HG03103 (cell line): ENCODE results near the gene AHCYL2.
A peak's percentile ranks its signal among the peaks of the same experiment; 100 is the strongest.

Source experiments
- ATAC-seq: cut with Tn5 transposase; IDR thresholded peaks from one replicate; pipeline ENCODE4 v1.9.1; 2021; ENCODE audit warnings: low read depth; ENCODE audit not compliant: unreplicated experiment

The AHCYL2 gene

GRCh38 chr7:129224251-129225205, at the start of gene AHCYL2:
Gene AHCYL2 (plus strand): TSS chr7:129225030.
- ATAC-seq: peak; percentile 86

- no peak for ATAC-seq
Measured at GRCh38 chr7:129176916-129177710, 47.7 kb upstream of the AHCYL2 start.

GRCh38 chr7:129184981-129185670, 39.7 kb upstream of the AHCYL2 start:
- ATAC-seq: no peak

- ATAC-seq: no peak
Measured at GRCh38 chr7:129186749-129187260, 38.0 kb upstream of the AHCYL2 start.

- no peak for ATAC-seq
Measured at GRCh38 chr7:129187681-129188371, 37.0 kb upstream of the AHCYL2 start.

GRCh38 chr7:129188372-129188891, 36.4 kb upstream of the AHCYL2 start, which contains the start of gene SMO:
Gene SMO (plus strand): TSS chr7:129188633. CDS start chr7:129189152, 519 bp downstream.
- no peak for ATAC-seq

GRCh38 chr7:129188892-129189660, 35.8 kb upstream of the AHCYL2 start:
- ATAC-seq: no peak

GRCh38 chr7:129189661-129190310, 35.0 kb upstream of the AHCYL2 start:
- ATAC-seq: no peak

GRCh38 chr7:129191272-129191671, 33.6 kb upstream of the AHCYL2 start:
- ATAC-seq: no peak

GRCh38 chr7:129193892-129194291, 30.9 kb upstream of the AHCYL2 start:
- no peak for ATAC-seq

GRCh38 chr7:129197771-129198170, 27.1 kb upstream of the AHCYL2 start:
- ATAC-seq: no peak

GRCh38 chr7:129199406-129199805, 25.4 kb upstream of the AHCYL2 start:
- no peak for ATAC-seq

GRCh38 chr7:129202058-129202777, 22.6 kb upstream of the AHCYL2 start:
- ATAC-seq: no peak

- no peak for ATAC-seq
Measured at GRCh38 chr7:129203050-129203741, 21.6 kb upstream of the AHCYL2 start.

GRCh38 chr7:129205126-129205818, 19.6 kb upstream of the AHCYL2 start:
- ATAC-seq: no peak

GRCh38 chr7:129205987-129206785, 18.6 kb upstream of the AHCYL2 start:
- ATAC-seq: no peak
